NCI-H1092 (cell line): Measurements from ENCODE around the gene ST7L.
"Not testable (repeated sequence)": the region's sequence is repeated elsewhere in the genome, so short reads cannot be mapped to it uniquely, and the experiment has no call there.

ENCODE experiments used
- DNase-seq: peaks from one replicate; lab custom pipeline; 2025; lab: John Stamatoyannopoulos, UW

The ST7L gene

GRCh38 chr1:112618721-112619517 is at the start of gene ST7L:
ST7L (minus strand) TSS chr1:112619141; CDS start chr1:112619113, 28 bp downstream.
- peak; percentile 60 for DNase-seq

- no peak for DNase-seq
Observed at GRCh38 chr1:112666946-112667345, 48.0 kb upstream of the ST7L start.

GRCh38 chr1:112665857-112666256 is 46.9 kb upstream of the ST7L start:
- no peak for DNase-seq

- no peak for DNase-seq
Observed at GRCh38 chr1:112651205-112651604, 32.3 kb upstream of the ST7L start.

- no peak for DNase-seq
Observed at GRCh38 chr1:112646225-112646624, 27.3 kb upstream of the ST7L start.

GRCh38 chr1:112643080-112643479 is 24.1 kb upstream of the ST7L start:
- no peak for DNase-seq

- DNase-seq, result not testable (repeated sequence)
Observed at GRCh38 chr1:112640437-112640836, 21.5 kb upstream of the ST7L start.

GRCh38 chr1:112638110-112638428 is 19.1 kb upstream of the ST7L start:
- no peak for DNase-seq

GRCh38 chr1:112637254-112638109 is 18.5 kb upstream of the ST7L start:
- DNase-seq, result no peak

GRCh38 chr1:112636597-112637253 is 17.8 kb upstream of the ST7L start:
- no peak for DNase-seq

GRCh38 chr1:112636056-112636455 is 17.1 kb upstream of the ST7L start:
- no peak for DNase-seq

GRCh38 chr1:112634367-112634766 is 15.4 kb upstream of the ST7L start:
- DNase-seq, result no peak

- DNase-seq, result no peak
Observed at GRCh38 chr1:112633628-112634027, 14.7 kb upstream of the ST7L start.

GRCh38 chr1:112629256-112629655 is 10.3 kb upstream of the ST7L start:
- DNase-seq, result no peak

GRCh38 chr1:112628516-112628915 is 9.6 kb upstream of the ST7L start:
- DNase-seq, result no peak

GRCh38 chr1:112626887-112627286 is 7.9 kb upstream of the ST7L start:
- DNase-seq, result no peak

GRCh38 chr1:112626193-112626592 is 7.3 kb upstream of the ST7L start:
- no peak for DNase-seq

GRCh38 chr1:112625696-112626095 is 6.8 kb upstream of the ST7L start:
- no peak for DNase-seq

- DNase-seq, result not testable (repeated sequence)
Observed at GRCh38 chr1:112624493-112624892, 5.6 kb upstream of the ST7L start.

- DNase-seq, result no peak
Observed at GRCh38 chr1:112620377-112620695, 1.4 kb upstream of the ST7L start.

GRCh38 chr1:112619518-112620376 is 806 bp upstream of the ST7L start, which contains the start of gene CAPZA1:
CAPZA1 (plus strand) TSS chr1:112619832; CDS start chr1:112619845, 13 bp downstream.
- peak; percentile 87 for DNase-seq
